Activated B cell treated with CpG ODN at 0.5 μM for 24 hours (primary cell): Measurements from ENCODE around the gene ITSN1. TPM values are rescaled to one million over a fixed set of nuclear protein-coding genes. Genes with fewer than 3 reads are reported as not detected.

ENCODE experiments used
- ATAC-seq: fragments of 200-7000 bp; cut with Tn5 transposase; one replicate; pipeline ENCODE4 v1.10.0; 2021; ENCODE audit warnings: low read depth, mild to moderate bottlenecking, moderate library complexity
- CTCF ChIA-PET: fragments of 350-600 bp; sonication (Branson Sonifier 250); formaldehyde crosslinking; loops from one replicate; lab custom pipeline; 2021; ENCODE audit warnings: antibody characterized with exemption; lab: Charles Lee
- POLR2A ChIA-PET: fragments of 350-600 bp; sonication (Branson Sonifier 250); formaldehyde crosslinking; loops from one replicate; lab custom pipeline; 2021; ENCODE audit warnings: antibody characterized with exemption; lab: Charles Lee
- DNase-seq: peaks from one replicate; pipeline ENCODE4 v3.0.0; 2022
- H3K27ac Mint-ChIP-seq: one replicate; pipeline ENCODE4 v1.8.0; 2020; ENCODE audit warnings: mixed read lengths
- H3K27me3 Mint-ChIP-seq: one replicate; pipeline ENCODE4 v1.8.0; 2021; ENCODE audit warnings: mixed read lengths
- H3K36me3 Mint-ChIP-seq: one replicate; pipeline ENCODE4 v1.8.0; 2021; ENCODE audit warnings: low read depth, mixed read lengths
- H3K4me1 Mint-ChIP-seq: one replicate; pipeline ENCODE4 v1.8.0; 2021; ENCODE audit warnings: mixed read lengths
- H3K4me3 Mint-ChIP-seq: one replicate; pipeline ENCODE4 v1.8.0; 2020; ENCODE audit warnings: mild to moderate bottlenecking, mixed read lengths
- H3K9me3 Mint-ChIP-seq: one replicate; pipeline ENCODE4 v1.8.0; 2020; ENCODE audit warnings: mixed read lengths
- CTCF ChIP-seq: fragments of 200-600 bp; IDR thresholded peaks from one replicate; pipeline ENCODE4 v1.8.0; 2022; ENCODE audit warnings: antibody characterized with exemption, mild to moderate bottlenecking
- intact Hi-C: fragments of 100-400 bp; cut with micrococcal nuclease; formaldehyde crosslinking; loops from one replicate; pipeline ENCODE4 v1.15.1; 2024
- total RNA-seq: library from RNA; stranded (reverse); gene quantifications from 2 replicates; pipeline ENCODE4 v1.2.3, GENCODE V29; 2022

The ITSN1 gene
- total RNA-seq, 1 donor from 2014 or later: 2.9 TPM

- H3K27ac Mint-ChIP-seq: no peak overlapping the region
- POLR2A ChIA-PET: no interaction called here
- H3K27me3 Mint-ChIP-seq: peaks cover 12% of the 10 kb centered on the region
- CTCF ChIA-PET: no interaction called here
- TF ChIP-seq CTCF: no peak
- no peaks in the 10 kb centered on the region for H3K9me3 Mint-ChIP-seq
- DNase-seq: no peak
- ATAC-seq: no peak
- no peaks in the 10 kb centered on the region for H3K4me1 Mint-ChIP-seq
- intact Hi-C loops: no loop called here
- no peak overlapping the region for H3K4me3 Mint-ChIP-seq
- no peaks in the 10 kb centered on the region for H3K36me3 Mint-ChIP-seq
Observed at GRCh38 chr21:33685613-33686197, 43.4 kb downstream of the ITSN1 start.

DNA sequence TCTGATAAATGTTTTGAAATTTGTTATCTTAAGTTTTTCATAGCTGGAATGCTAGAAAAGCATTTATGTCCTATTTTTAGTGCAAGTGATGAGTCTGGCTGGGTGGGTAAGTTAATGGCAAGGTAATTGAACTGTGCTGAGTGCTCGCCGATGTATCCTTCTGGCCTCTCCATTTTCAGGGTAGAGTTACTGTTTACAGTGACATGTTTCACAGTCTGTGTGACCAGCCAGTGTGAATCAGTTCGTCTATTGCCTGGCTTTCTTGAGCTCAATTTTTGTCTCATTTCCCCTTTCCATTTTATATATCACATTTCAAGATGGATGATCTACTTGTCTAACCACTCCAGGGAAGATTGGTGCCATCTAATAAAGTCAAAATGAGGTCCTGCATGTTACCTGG, 44.1 kb downstream of the ITSN1 start:
- no peaks in the 10 kb centered on the region for H3K36me3 Mint-ChIP-seq
- H3K27ac Mint-ChIP-seq: no peak overlapping the region
- no peak for TF ChIP-seq CTCF
- intact Hi-C loops: no loop called here
- no peaks in the 10 kb centered on the region for H3K4me1 Mint-ChIP-seq
- H3K9me3 Mint-ChIP-seq: no peaks in the 10 kb centered on the region
- DNase-seq: no peak
- CTCF ChIA-PET: no interaction called here
- POLR2A ChIA-PET: no interaction called here
- peaks cover 10% of the 10 kb centered on the region for H3K27me3 Mint-ChIP-seq
- ATAC-seq: no peak
- no peak overlapping the region for H3K4me3 Mint-ChIP-seq

DNA sequence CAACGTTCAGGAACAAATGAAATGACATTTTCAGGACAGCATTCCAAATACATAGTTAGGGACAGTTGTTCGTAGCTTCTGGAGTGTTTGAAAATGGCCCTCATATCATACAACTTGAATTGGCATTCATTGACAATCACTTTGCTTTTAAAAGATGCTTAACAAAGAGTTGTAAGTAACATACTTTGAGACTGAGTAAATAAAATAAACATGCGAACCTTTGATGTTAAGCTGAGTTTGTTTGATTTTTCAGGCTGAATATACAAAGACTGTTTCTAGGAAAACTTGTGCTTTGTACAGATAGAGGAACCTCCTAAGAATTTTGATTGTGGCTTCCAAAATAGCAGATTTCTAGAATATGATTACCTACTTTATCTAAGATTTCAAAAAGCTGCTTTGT, 45.3 kb downstream of the ITSN1 start:
- ATAC-seq (no peak), DNase-seq (no peak)
- Mint-ChIP-seq H3K9me3 (no peaks in the 10 kb centered on the region), H3K27ac (no peak overlapping the region), H3K4me3 (no peak overlapping the region), H3K4me1 (no peaks in the 10 kb centered on the region), H3K36me3 (no peaks in the 10 kb centered on the region), H3K27me3 (peaks cover 10% of the 10 kb centered on the region)
- ChIA-PET CTCF (no interaction called here), POLR2A (no interaction called here)
- intact Hi-C loops: no loop called here
- no peak for TF ChIP-seq CTCF

DNA sequence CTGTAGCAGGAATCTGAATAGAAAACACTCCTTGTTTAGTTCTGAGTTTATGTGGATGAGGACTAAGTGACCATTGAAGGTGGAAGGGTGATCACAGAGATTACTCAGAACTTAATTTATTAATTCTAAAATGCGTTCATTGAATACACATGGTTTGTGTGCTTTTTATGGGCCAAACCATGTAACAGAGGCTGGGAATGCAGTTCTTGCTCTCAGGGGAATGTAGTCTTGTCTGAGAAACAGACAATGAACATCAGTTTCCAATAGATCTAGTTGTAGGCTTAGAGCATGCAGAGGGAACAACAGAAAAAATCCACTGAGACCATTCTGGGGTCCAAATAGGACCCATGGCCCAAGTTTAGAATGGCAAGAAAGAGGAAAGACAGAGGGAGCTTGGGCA, 46.1 kb downstream of the ITSN1 start:
- H3K36me3 Mint-ChIP-seq: no peaks in the 10 kb centered on the region
- POLR2A ChIA-PET: interaction anchor here (0.7 kb wide), 1 partner anchor 311 kb away, joined by 4 read pairs; no protein-coding TSS in a partner anchor
- H3K4me3 Mint-ChIP-seq: no peak overlapping the region
- no peak overlapping the region for H3K27ac Mint-ChIP-seq
- peaks cover 2% of the 10 kb centered on the region for H3K27me3 Mint-ChIP-seq
- no peaks in the 10 kb centered on the region for H3K9me3 Mint-ChIP-seq
- DNase-seq (no peak), ATAC-seq (no peak)
- no peak for TF ChIP-seq CTCF
- no peaks in the 10 kb centered on the region for H3K4me1 Mint-ChIP-seq
- intact Hi-C loops: no loop called here
- CTCF ChIA-PET: no interaction called here

DNA sequence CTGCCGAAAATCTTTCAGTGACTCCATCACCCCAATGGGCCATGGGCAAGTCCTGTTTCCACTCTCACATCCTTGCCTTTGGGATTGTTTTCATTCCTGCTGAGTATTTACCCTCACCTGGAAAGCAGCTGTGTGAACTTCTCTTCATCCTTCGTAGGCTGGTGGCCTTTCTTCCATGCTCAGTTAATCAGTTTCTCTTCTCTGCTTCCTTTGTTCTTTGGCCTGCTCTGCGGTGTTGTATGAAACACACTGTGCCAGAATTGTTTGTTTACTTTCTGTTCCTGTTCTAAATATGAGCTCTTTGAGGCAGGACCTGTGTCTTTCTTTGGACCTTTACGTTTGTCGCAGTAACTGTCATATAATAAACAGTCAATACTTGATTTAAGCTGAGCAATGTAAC, 48.6 kb downstream of the ITSN1 start:
- intact Hi-C loops: no loop called here
- no peaks in the 10 kb centered on the region for H3K36me3 Mint-ChIP-seq
- ChIA-PET CTCF (no interaction called here), POLR2A (interaction anchor here (0.7 kb wide), 1 partner anchor 407 kb away, joined by 3 read pairs; no protein-coding TSS in a partner anchor)
- peaks cover 2% of the 10 kb centered on the region for H3K27me3 Mint-ChIP-seq
- H3K4me3 Mint-ChIP-seq: no peak overlapping the region
- DNase-seq (no peak), ATAC-seq (no peak)
- TF ChIP-seq CTCF: no peak
- H3K9me3 Mint-ChIP-seq: no peaks in the 10 kb centered on the region
- H3K4me1 Mint-ChIP-seq: no peaks in the 10 kb centered on the region
- no peak overlapping the region for H3K27ac Mint-ChIP-seq
